ENCODE data around the gene PDIA4.
"Not testable (repeated sequence)": the region's sequence is repeated elsewhere in the genome, so short reads cannot be mapped to it uniquely, and the experiment has no call there.

GRCh38 chr7:148979072-148979471 lies 49.2 kb downstream of the PDIA4 start:
- not testable (repeated sequence) for TF ChIP-seq EP300, POLR2A (IDR thresholded peaks at IDR 0.05)
- TF ChIP-seq, protein P1, sequence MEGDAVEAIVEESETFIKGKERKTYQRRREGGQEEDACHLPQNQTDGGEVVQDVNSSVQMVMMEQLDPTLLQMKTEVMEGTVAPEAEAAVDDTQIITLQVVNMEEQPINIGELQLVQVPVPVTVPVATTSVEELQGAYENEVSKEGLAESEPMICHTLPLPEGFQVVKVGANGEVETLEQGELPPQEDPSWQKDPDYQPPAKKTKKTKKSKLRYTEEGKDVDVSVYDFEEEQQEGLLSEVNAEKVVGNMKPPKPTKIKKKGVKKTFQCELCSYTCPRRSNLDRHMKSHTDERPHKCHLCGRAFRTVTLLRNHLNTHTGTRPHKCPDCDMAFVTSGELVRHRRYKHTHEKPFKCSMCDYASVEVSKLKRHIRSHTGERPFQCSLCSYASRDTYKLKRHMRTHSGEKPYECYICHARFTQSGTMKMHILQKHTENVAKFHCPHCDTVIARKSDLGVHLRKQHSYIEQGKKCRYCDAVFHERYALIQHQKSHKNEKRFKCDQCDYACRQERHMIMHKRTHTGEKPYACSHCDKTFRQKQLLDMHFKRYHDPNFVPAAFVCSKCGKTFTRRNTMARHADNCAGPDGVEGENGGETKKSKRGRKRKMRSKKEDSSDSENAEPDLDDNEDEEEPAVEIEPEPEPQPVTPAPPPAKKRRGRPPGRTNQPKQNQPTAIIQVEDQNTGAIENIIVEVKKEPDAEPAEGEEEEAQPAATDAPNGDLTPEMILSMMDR (IDR thresholded peaks at IDR 0.05): not testable (repeated sequence)
